GM23338 (cell line): ENCODE results near the gene CACNA1C.

Source experiments
- EZH2 ChIP-seq: fragments of 200-600 bp; sonication (generic); IDR thresholded peaks from one replicate; pipeline ENCODE4 v1.8.0; 2017; ENCODE audit warnings: antibody characterized with exemption, mild to moderate bottlenecking, low read depth; ENCODE audit not compliant: unreplicated experiment
- JUNB ChIP-seq: IDR thresholded peaks from one replicate; pipeline ENCODE4 v1.6.1; 2016; ENCODE audit warnings: antibody characterized with exemption; ENCODE audit not compliant: unreplicated experiment
- POLR2AphosphoS5 ChIP-seq: IDR thresholded peaks from 2 replicates; pipeline ENCODE4 v1.6.1; 2016; ENCODE audit warnings: antibody characterized with exemption, low read depth
- TF ChIP-seq, protein P1 (sequence below), 2 experiments: fragments of 200-600 bp in 1 of 2; sonication (generic) in 1 of 2; conservative IDR thresholded peaks; 2 replicates each; pipeline versions ENCODE4 v1.5.1 to v1.6.1; 2016 to 2017; ENCODE audit warnings: antibody characterized with exemption in 2 of 2, low read depth in 2 of 2, mild to moderate bottlenecking in 2 of 2, moderate library complexity in 1 of 2

DNA sequence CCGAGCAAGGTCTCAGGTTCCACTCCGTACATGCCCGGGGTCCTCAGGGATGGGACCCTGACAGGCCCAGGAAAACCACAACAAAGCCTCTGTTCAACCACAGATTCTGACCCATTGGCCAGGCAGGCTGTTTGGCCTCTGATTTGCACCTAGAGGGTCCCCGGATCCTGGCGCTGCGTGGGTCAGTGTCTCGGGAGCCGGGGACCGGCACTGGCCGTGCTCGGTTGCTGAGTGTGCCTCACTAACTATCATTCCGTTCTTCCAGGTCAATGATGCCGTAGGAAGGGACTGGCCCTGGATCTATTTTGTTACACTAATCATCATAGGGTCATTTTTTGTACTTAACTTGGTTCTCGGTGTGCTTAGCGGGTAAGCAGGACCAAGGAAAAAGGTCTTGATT lies 451.8 kb downstream of the CACNA1C start:
- TF ChIP-seq, protein P1, sequence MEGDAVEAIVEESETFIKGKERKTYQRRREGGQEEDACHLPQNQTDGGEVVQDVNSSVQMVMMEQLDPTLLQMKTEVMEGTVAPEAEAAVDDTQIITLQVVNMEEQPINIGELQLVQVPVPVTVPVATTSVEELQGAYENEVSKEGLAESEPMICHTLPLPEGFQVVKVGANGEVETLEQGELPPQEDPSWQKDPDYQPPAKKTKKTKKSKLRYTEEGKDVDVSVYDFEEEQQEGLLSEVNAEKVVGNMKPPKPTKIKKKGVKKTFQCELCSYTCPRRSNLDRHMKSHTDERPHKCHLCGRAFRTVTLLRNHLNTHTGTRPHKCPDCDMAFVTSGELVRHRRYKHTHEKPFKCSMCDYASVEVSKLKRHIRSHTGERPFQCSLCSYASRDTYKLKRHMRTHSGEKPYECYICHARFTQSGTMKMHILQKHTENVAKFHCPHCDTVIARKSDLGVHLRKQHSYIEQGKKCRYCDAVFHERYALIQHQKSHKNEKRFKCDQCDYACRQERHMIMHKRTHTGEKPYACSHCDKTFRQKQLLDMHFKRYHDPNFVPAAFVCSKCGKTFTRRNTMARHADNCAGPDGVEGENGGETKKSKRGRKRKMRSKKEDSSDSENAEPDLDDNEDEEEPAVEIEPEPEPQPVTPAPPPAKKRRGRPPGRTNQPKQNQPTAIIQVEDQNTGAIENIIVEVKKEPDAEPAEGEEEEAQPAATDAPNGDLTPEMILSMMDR (conservative IDR thresholded peaks at IDR 0.05; ENCODE audit: low read depth in 2 of 2), result no peak
- TF ChIP-seq POLR2AphosphoS5 (no peak), EZH2 (no peak), JUNB (no peak)
